ENCODE results near the gene POMGNT2. TPM values are rescaled to one million over a fixed set of nuclear protein-coding genes. Genes with fewer than 3 reads are reported as not detected.

POMGNT2 gene
- total and polyA plus RNA-seq, 10 of the 15 experiments (the other 5 are each of a cell fraction or from before 2014, with no cell fraction given): 0.02 to 1.7 (median 0.17) TPM; not detected in 1

- TF ChIP-seq ETV6 (conservative IDR thresholded peaks at IDR 0.05 in 1 of 2, IDR thresholded peaks at IDR 0.05 in 1 of 2; ENCODE audit: borderline replicate concordance in 1 of 2, low read depth in 1 of 2) (no peak), CREB1 (IDR thresholded peaks at IDR 0.05; ENCODE audit: low read depth) (no peak), ZSCAN29 (IDR thresholded peaks at IDR 0.05) (no peak), CREM (IDR thresholded peaks at IDR 0.05; ENCODE audit: low read depth) (no peak), FOXM1 (IDR thresholded peaks at IDR 0.05; ENCODE audit: low read depth, low read length) (no peak)
Observed at GRCh38 chr3:43031485-43031884, 74.4 kb downstream of the POMGNT2 start (continued).

- Histone ChIP-seq H2AFZ (ENCODE audit: control insufficient read depth, low read depth, low read length) (no peak overlapping the region), H4K20me1 (ENCODE audit: control insufficient read depth, insufficient read depth) (no peaks in the 10 kb centered on the region), H3K36me3 (ENCODE audit: control insufficient read depth in 2 of 2, insufficient read depth in 2 of 2, low read length in 1 of 2) (no peaks in the 10 kb centered on the region), H3K27me3 (replicated peaks in 1 of 2; ENCODE audit: control insufficient read depth in 2 of 2, insufficient read depth in 2 of 2, low read length in 1 of 2) (no peaks in the 10 kb centered on the region; a peak in 1 of 4 replicates), H3K27ac (ENCODE audit: control insufficient read depth, insufficient read depth) (no peak overlapping the region), H3K9ac (ENCODE audit: control insufficient read depth, insufficient read depth, low read length) (no peak overlapping the region), H3K4me2 (ENCODE audit: control insufficient read depth, insufficient read depth) (no peak overlapping the region), H3K4me1 (ENCODE audit: control insufficient read depth, insufficient read depth, low read length) (no peaks in the 10 kb centered on the region), H3K79me2 (ENCODE audit: control insufficient read depth, insufficient read depth, low read length) (no peaks in the 10 kb centered on the region), H3K9me3 (replicated peaks; ENCODE audit: control insufficient read depth, insufficient read depth, low read length) (no peaks in the 10 kb centered on the region), H3K4me3 (no peak overlapping the region)
- ATAC-seq (no peak), FAIRE-seq (no peak), DNase-seq (ENCODE audit: low read depth, low spot score) (no peak)
- ChIA-PET SMC1A (ENCODE audit: uncharacterized antibody, unreplicated experiment) (no interaction called here), POLR2A (no interaction called here), RAD21 (ENCODE audit: unreplicated experiment) (no interaction called here), CTCF (no interaction called here)
- intact Hi-C loops (cut with micrococcal nuclease; ENCODE audit: unreplicated experiment) (no loop called here), in situ Hi-C loops (cut with MboI) (no loop called here)
- no TSS peak for BruUV-seq (replicated peaks)
- TF ChIP-seq TAF1 (IDR thresholded peaks at IDR 0.05; ENCODE audit: borderline replicate concordance, low read depth, low read length) (no peak), POLR2AphosphoS5 (IDR thresholded peaks at IDR 0.05; ENCODE audit: low read length) (no peak), SRF (IDR thresholded peaks at IDR 0.05; ENCODE audit: low read depth in 2 of 2, low read length in 2 of 2) (no peak), CREM (IDR thresholded peaks at IDR 0.05; ENCODE audit: low read depth) (no peak), TCF3 (IDR thresholded peaks at IDR 0.05; ENCODE audit: borderline replicate concordance, insufficient read depth, low read depth, low read length) (no peak), KAT2A (conservative IDR thresholded peaks at IDR 0.05; ENCODE audit: control insufficient read depth, low read depth, low read length) (no peak)
- WGBS (ENCODE audit: insufficient coverage, insufficient replicate concordance, low lambda C conversion rate, missing lambda C conversion rate): 49% methylated on average over 15 of the region's 15 CpGs
Observed at GRCh38 chr3:43030162-43030935, 75.5 kb downstream of the POMGNT2 start.

Other genes starting within 250 kb of the POMGNT2 start
- gene CYP8B1, start 230.2 kb downstream of the POMGNT2 start, total RNA-seq (2014; rRNA removed): not detected in 2 replicates
- not detected in 2 replicates for gene CYP8B1, start 230.2 kb downstream of the POMGNT2 start, total RNA-seq (2014; rRNA removed; fragmentation: Illumina TruSeq; extraction: Trizol)
- 0.08 and 0.24 TPM in 2 replicates for gene CYP8B1, start 230.2 kb downstream of the POMGNT2 start, total RNA-seq (2021)
- gene CYP8B1, start 230.2 kb downstream of the POMGNT2 start, polyA plus RNA-seq (2011; rRNA removed): not detected in 2 replicates
- not detected in 2 replicates for gene CYP8B1, start 230.2 kb downstream of the POMGNT2 start, polyA plus RNA-seq (2014; fragmentation: Illumina TruSeq; extraction: Trizol)
- not detected for gene CYP8B1, start 230.2 kb downstream of the POMGNT2 start, polyA plus RNA-seq (2014; fragmentation: Nextera tagmentation; extraction: Ambion mirVana)
- gene CYP8B1, start 230.2 kb downstream of the POMGNT2 start, polyA plus RNA-seq (2014; rRNA removed): not detected in 2 replicates
- not detected for gene CYP8B1, start 230.2 kb downstream of the POMGNT2 start, polyA plus RNA-seq (2016; fragmentation: Nextera tagmentation; extraction: Ambion mirVana)
- gene ZNF662, start 199.9 kb downstream of the POMGNT2 start, total RNA-seq (2014; rRNA removed): not detected in 2 replicates
- not detected in 2 replicates for gene ZNF662, start 199.9 kb downstream of the POMGNT2 start, total RNA-seq (2014; rRNA removed; fragmentation: Illumina TruSeq; extraction: Trizol)
- 0.05 TPM in 1 of 2 replicates, not detected in the other for gene ZNF662, start 199.9 kb downstream of the POMGNT2 start, total RNA-seq (2021)
- 0.03 TPM in 1 of 2 replicates, not detected in the other for gene ZNF662, start 199.9 kb downstream of the POMGNT2 start, polyA plus RNA-seq (2011; rRNA removed)
- gene ZNF662, start 199.9 kb downstream of the POMGNT2 start, polyA plus RNA-seq (2014; fragmentation: Illumina TruSeq; extraction: Trizol): not detected in 2 replicates
- not detected for gene ZNF662, start 199.9 kb downstream of the POMGNT2 start, polyA plus RNA-seq (2014; fragmentation: Nextera tagmentation; extraction: Ambion mirVana)
- gene ZNF662, start 199.9 kb downstream of the POMGNT2 start, polyA plus RNA-seq (2014; rRNA removed): not detected in 2 replicates
- gene ZNF662, start 199.9 kb downstream of the POMGNT2 start, polyA plus RNA-seq (2016; fragmentation: Nextera tagmentation; extraction: Ambion mirVana): not detected
- not detected in 2 replicates for gene GASK1A, start 126.8 kb downstream of the POMGNT2 start, total RNA-seq (2014; rRNA removed)
- gene GASK1A, start 126.8 kb downstream of the POMGNT2 start, total RNA-seq (2014; rRNA removed; fragmentation: Illumina TruSeq; extraction: Trizol): not detected in 2 replicates
- gene GASK1A, start 126.8 kb downstream of the POMGNT2 start, total RNA-seq (2021): 0.18 TPM in 1 of 2 replicates, not detected in the other
- gene GASK1A, start 126.8 kb downstream of the POMGNT2 start, polyA plus RNA-seq (2011; rRNA removed): not detected in 2 replicates
- gene GASK1A, start 126.8 kb downstream of the POMGNT2 start, polyA plus RNA-seq (2014; fragmentation: Illumina TruSeq; extraction: Trizol): not detected in 2 replicates
- gene GASK1A, start 126.8 kb downstream of the POMGNT2 start, polyA plus RNA-seq (2014; fragmentation: Nextera tagmentation; extraction: Ambion mirVana): not detected
- gene GASK1A, start 126.8 kb downstream of the POMGNT2 start, polyA plus RNA-seq (2014; rRNA removed): not detected in 2 replicates
- not detected for gene GASK1A, start 126.8 kb downstream of the POMGNT2 start, polyA plus RNA-seq (2016; fragmentation: Nextera tagmentation; extraction: Ambion mirVana)
- gene SNRK, start 180.5 kb upstream of the POMGNT2 start, total RNA-seq (2014; rRNA removed): 10.8 and 13.5 TPM in 2 replicates
- gene SNRK, start 180.5 kb upstream of the POMGNT2 start, total RNA-seq (2014; rRNA removed; fragmentation: Illumina TruSeq; extraction: Trizol): 11.6 and 12.1 TPM in 2 replicates
- gene SNRK, start 180.5 kb upstream of the POMGNT2 start, total RNA-seq (2021): 10.8 and 11.4 TPM in 2 replicates
- gene SNRK, start 180.5 kb upstream of the POMGNT2 start, polyA plus RNA-seq (2011; rRNA removed): 9.9 and 14.0 TPM in 2 replicates
- gene SNRK, start 180.5 kb upstream of the POMGNT2 start, polyA plus RNA-seq (2014; fragmentation: Illumina TruSeq; extraction: Trizol): 8.2 and 10.1 TPM in 2 replicates
- 1 to 10 TPM; 1.6 to 2.2 TPM for gene SNRK, start 180.5 kb upstream of the POMGNT2 start, polyA plus RNA-seq (2014; fragmentation: Nextera tagmentation; extraction: Ambion mirVana)
- 6.2 and 7.7 TPM in 2 replicates for gene SNRK, start 180.5 kb upstream of the POMGNT2 start, polyA plus RNA-seq (2014; rRNA removed)
- gene SNRK, start 180.5 kb upstream of the POMGNT2 start, polyA plus RNA-seq (2016; fragmentation: Nextera tagmentation; extraction: Ambion mirVana): 1 to 10 TPM; 5.5 to 7.0 TPM